ENCODE measurements around the gene ABCA6.

The ABCA6 gene

GRCh38 chr17:69141431-69142174, at the start of gene ABCA6:
Gene ABCA6 (minus strand): TSS chr17:69141895. CDS start chr17:69140703, 1,192 bp downstream.
- Histone ChIP-seq H3K27me3 (ENCODE audit: insufficient read depth, low read length, poor library complexity) (peaks cover 9% of the 10 kb centered on the region), H3K9ac (ENCODE audit: low read depth, low read length) (no peak within 1 kb of the TSS), H3K27ac (ENCODE audit: low read length) (no peak within 1 kb of the TSS), H3K4me3 (ENCODE audit: low read depth in 1 of 2, low read length in 2 of 2) (no peak within 1 kb of the TSS), H3K79me2 (ENCODE audit: insufficient read depth, low read length) (no peaks in the 10 kb centered on the region), H3K9me3 (ENCODE audit: insufficient read depth, low read length, severe bottlenecking) (no peaks in the 10 kb centered on the region), H3K4me2 (ENCODE audit: insufficient read depth, low read length) (no peak within 1 kb of the TSS), H2AFZ (ENCODE audit: low read depth, low read length) (no peak within 1 kb of the TSS), H3K4me1 (ENCODE audit: insufficient read depth, low read length) (no peaks in the 10 kb centered on the region), H3K36me3 (ENCODE audit: insufficient read depth, low read length) (no peaks in the 10 kb centered on the region), H4K20me1 (ENCODE audit: insufficient read depth, low read length) (no peaks in the 10 kb centered on the region)
- ATAC-seq (ENCODE audit: insufficient read depth, low read depth) (no peak), DNase-seq (no peak)
- no peak for TF ChIP-seq EZH2 (IDR thresholded peaks at IDR 0.05; ENCODE audit: borderline replicate concordance, low read depth, low read length, severe bottlenecking)
- TF ChIP-seq, protein P1, sequence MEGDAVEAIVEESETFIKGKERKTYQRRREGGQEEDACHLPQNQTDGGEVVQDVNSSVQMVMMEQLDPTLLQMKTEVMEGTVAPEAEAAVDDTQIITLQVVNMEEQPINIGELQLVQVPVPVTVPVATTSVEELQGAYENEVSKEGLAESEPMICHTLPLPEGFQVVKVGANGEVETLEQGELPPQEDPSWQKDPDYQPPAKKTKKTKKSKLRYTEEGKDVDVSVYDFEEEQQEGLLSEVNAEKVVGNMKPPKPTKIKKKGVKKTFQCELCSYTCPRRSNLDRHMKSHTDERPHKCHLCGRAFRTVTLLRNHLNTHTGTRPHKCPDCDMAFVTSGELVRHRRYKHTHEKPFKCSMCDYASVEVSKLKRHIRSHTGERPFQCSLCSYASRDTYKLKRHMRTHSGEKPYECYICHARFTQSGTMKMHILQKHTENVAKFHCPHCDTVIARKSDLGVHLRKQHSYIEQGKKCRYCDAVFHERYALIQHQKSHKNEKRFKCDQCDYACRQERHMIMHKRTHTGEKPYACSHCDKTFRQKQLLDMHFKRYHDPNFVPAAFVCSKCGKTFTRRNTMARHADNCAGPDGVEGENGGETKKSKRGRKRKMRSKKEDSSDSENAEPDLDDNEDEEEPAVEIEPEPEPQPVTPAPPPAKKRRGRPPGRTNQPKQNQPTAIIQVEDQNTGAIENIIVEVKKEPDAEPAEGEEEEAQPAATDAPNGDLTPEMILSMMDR (IDR thresholded peaks at IDR 0.05; ENCODE audit: borderline replicate concordance, extremely low read depth, low read length, poor library complexity, severe bottlenecking) = no peak

GRCh38 chr17:69188796-69189195, 47.1 kb upstream of the ABCA6 start:
- H3K9me3 ChIP-seq (ENCODE audit: insufficient read depth, low read length, severe bottlenecking) = no peaks in the 10 kb centered on the region
- no peak for ATAC-seq (ENCODE audit: insufficient read depth, low read depth)
- TF ChIP-seq, protein P1 (IDR thresholded peaks at IDR 0.05; ENCODE audit: borderline replicate concordance, extremely low read depth, low read length, poor library complexity, severe bottlenecking) = no peak
- TF ChIP-seq EZH2 (IDR thresholded peaks at IDR 0.05; ENCODE audit: borderline replicate concordance, low read depth, low read length, severe bottlenecking) = no peak
- no peak overlapping the region for H3K4me3 ChIP-seq (ENCODE audit: low read depth in 1 of 2, low read length in 2 of 2)
- H3K9ac ChIP-seq (ENCODE audit: low read depth, low read length) = no peak overlapping the region
- no peaks in the 10 kb centered on the region for H4K20me1 ChIP-seq (ENCODE audit: insufficient read depth, low read length)
- H2AFZ ChIP-seq (ENCODE audit: low read depth, low read length) = no peak overlapping the region
- H3K79me2 ChIP-seq (ENCODE audit: insufficient read depth, low read length) = no peaks in the 10 kb centered on the region
- no peak overlapping the region for H3K27ac ChIP-seq (ENCODE audit: low read length)
- H3K27me3 ChIP-seq (ENCODE audit: insufficient read depth, low read length, poor library complexity) = no peaks in the 10 kb centered on the region
- H3K4me1 ChIP-seq (ENCODE audit: insufficient read depth, low read length) = no peaks in the 10 kb centered on the region
- no peak for DNase-seq
- H3K4me2 ChIP-seq (ENCODE audit: insufficient read depth, low read length) = no peak overlapping the region
- H3K36me3 ChIP-seq (ENCODE audit: insufficient read depth, low read length) = no peaks in the 10 kb centered on the region

- H3K4me1 ChIP-seq (ENCODE audit: insufficient read depth, low read length) = no peaks in the 10 kb centered on the region
- no peak overlapping the region for H3K27ac ChIP-seq (ENCODE audit: low read length)
- no peak overlapping the region for H2AFZ ChIP-seq (ENCODE audit: low read depth, low read length)
- DNase-seq (no peak), ATAC-seq (ENCODE audit: insufficient read depth, low read depth) (no peak)
- H3K79me2 ChIP-seq (ENCODE audit: insufficient read depth, low read length) = no peaks in the 10 kb centered on the region
- no peak overlapping the region for H3K4me3 ChIP-seq (ENCODE audit: low read depth in 1 of 2, low read length in 2 of 2)
- H3K36me3 ChIP-seq (ENCODE audit: insufficient read depth, low read length) = no peaks in the 10 kb centered on the region
- no peaks in the 10 kb centered on the region for H3K27me3 ChIP-seq (ENCODE audit: insufficient read depth, low read length, poor library complexity)
- no peak for TF ChIP-seq EZH2 (IDR thresholded peaks at IDR 0.05; ENCODE audit: borderline replicate concordance, low read depth, low read length, severe bottlenecking)
- TF ChIP-seq, protein P1 (IDR thresholded peaks at IDR 0.05; ENCODE audit: borderline replicate concordance, extremely low read depth, low read length, poor library complexity, severe bottlenecking) = no peak
- H3K9me3 ChIP-seq (ENCODE audit: insufficient read depth, low read length, severe bottlenecking) = no peaks in the 10 kb centered on the region
- no peaks in the 10 kb centered on the region for H4K20me1 ChIP-seq (ENCODE audit: insufficient read depth, low read length)
- no peak overlapping the region for H3K9ac ChIP-seq (ENCODE audit: low read depth, low read length)
- no peak overlapping the region for H3K4me2 ChIP-seq (ENCODE audit: insufficient read depth, low read length)
These were observed 46.4 kb upstream of the ABCA6 start for GRCh38 chr17:69188064-69188463.

Measured in DND-41 (cell line).